Upper lobe of left lung (tissue), 6 donors: Measurements from ENCODE around the gene MKRN1. TPM values are rescaled to one million over a fixed set of nuclear protein-coding genes. Genes with fewer than 3 reads are reported as not detected.
A peak's percentile ranks its signal among the peaks of the same experiment; 100 is the strongest.

Experiments used
- ATAC-seq, 2 donors: fragments of 200-7000 bp; cut with Tn5 transposase; one replicate each; pipeline ENCODE4 v1.9.1; 2022; ENCODE audit warnings: mild to moderate bottlenecking in 2 of 2, moderate library complexity in 2 of 2; ENCODE audit not compliant: low FRiP score in 2 of 2
- DNase-seq, 2 donors: peaks; one replicate each; pipeline ENCODE4 v3.0.0-alpha.2; 2019 to 2020
- H3K27ac ChIP-seq, 4 donors: fragments of 200-600 bp; sonication (generic); one replicate each; pipeline ENCODE4 v1.5.1; 2016 to 2019
- H3K27me3 ChIP-seq, 4 donors: fragments of 200-600 bp; sonication (generic); one replicate each; pipeline ENCODE4 v1.5.1; 2017 to 2019
- H3K36me3 ChIP-seq, 4 donors: fragments of 200-600 bp; sonication (generic); one replicate each; pipeline ENCODE4 v1.5.1; 2016 to 2019
- H3K4me1 ChIP-seq, 4 donors: fragments of 200-600 bp; sonication (generic); one replicate each; pipeline ENCODE4 v1.5.1; 2018 to 2019
- H3K4me3 ChIP-seq, 4 donors: fragments of 200-600 bp; sonication (generic); one replicate each; pipeline ENCODE4 v1.5.1; 2017 to 2019; ENCODE audit warnings: mild to moderate bottlenecking in 2 of 4, moderate library complexity in 1 of 4
- H3K9me3 ChIP-seq, 4 donors: fragments of 200-600 bp; sonication (generic); one replicate each; pipeline ENCODE4 v1.5.1; 2018 to 2019
- CTCF ChIP-seq, 6 experiments: fragments of 450-650 bp in 4 of 6; fragments of 200-600 bp in 2 of 6; sonication (generic) in 2 of 6; IDR thresholded peaks; one replicate each; pipeline ENCODE4 v1.5.1; 2016 to 2019; ENCODE audit warnings: antibody characterized with exemption in 6 of 6
- EP300 ChIP-seq, 4 donors: sonication (generic); formaldehyde crosslinking; IDR thresholded peaks; one replicate each; pipeline ENCODE4 v1.5.1; 2017; ENCODE audit warnings: antibody characterized with exemption in 4 of 4, control low read depth in 2 of 4
- POLR2A ChIP-seq, 4 donors: fragments of 450-650 bp; IDR thresholded peaks; one replicate each; pipeline ENCODE4 v1.5.1; 2016 to 2017; ENCODE audit warnings: antibody characterized with exemption in 4 of 4, mild to moderate bottlenecking in 2 of 4
- POLR2AphosphoS5 ChIP-seq, 2 donors: sonication (generic); formaldehyde crosslinking; IDR thresholded peaks; one replicate each; pipeline ENCODE4 v1.5.1; 2017; ENCODE audit warnings: antibody characterized with exemption in 2 of 2
- WGBS, 2 donors: methylation state at CpG; one replicate each; pipeline ENCODE4 v1.1.5; 2017 to 2018; 5-methylcytosine and 5-hydroxymethylcytosine counted together
- total RNA-seq, 6 donors: library from RNA; depleted of rRNA in 4 of 6; stranded (reverse); fragments of >200 nt in 4 of 6; gene quantifications; one replicate each; pipeline versions ENCODE4 v1.1.0 to v1.2.1, GENCODE V29; 2016 to 2021
- donor health status: DM: no; HTN: no; CAD: no; lungs with moderate emphysema.
- donor health status: DM: no; HTN: yes; CAD: no; lungs with severe emphysema.

MKRN1 gene
- total RNA-seq, 6 donors from 2014 or later, result 64.9 to 123 (median 97.9) TPM

- no peak for ATAC-seq
- H3K9me3 ChIP-seq, result no peaks in the 10 kb centered on the region
- H3K4me3 ChIP-seq, result no peak overlapping the region
- TF ChIP-seq CTCF (IDR thresholded peaks at IDR 0.05) (no peak), POLR2AphosphoS5 (IDR thresholded peaks at IDR 0.05) (no peak), EP300 (IDR thresholded peaks at IDR 0.05) (no peak), POLR2A (IDR thresholded peaks at IDR 0.05) (no peak)
- H3K27ac ChIP-seq, result no peak overlapping the region
- no peaks in the 10 kb centered on the region for H3K27me3 ChIP-seq
- no peak for DNase-seq
- H3K36me3 ChIP-seq, result no peaks in the 10 kb centered on the region
- 82 to 87% methylated on average over 2 to 3 of the region's 3 CpGs for WGBS, 2 donors
- H3K4me1 ChIP-seq, result peaks cover 0 to 5% (median 0%) of the 10 kb centered on the region in 4 donors
Observed at GRCh38 chr7:140521421-140521820, 42.1 kb upstream of the MKRN1 start.

- Histone ChIP-seq H3K36me3 (no peaks in the 10 kb centered on the region), H3K4me3 (no peak overlapping the region), H3K27ac (peak overlapping the region in 1 of 4 donors; percentile 53), H3K9me3 (no peaks in the 10 kb centered on the region), H3K27me3 (no peaks in the 10 kb centered on the region), H3K4me1 (peaks cover 0 to 5% (median 0%) of the 10 kb centered on the region in 4 donors)
- ATAC-seq (no peak), DNase-seq (no peak)
- TF ChIP-seq POLR2A (IDR thresholded peaks at IDR 0.05), result no peak
- no peak for TF ChIP-seq CTCF (IDR thresholded peaks at IDR 0.05)
- no peak for TF ChIP-seq EP300 (IDR thresholded peaks at IDR 0.05)
- no peak for TF ChIP-seq POLR2AphosphoS5 (IDR thresholded peaks at IDR 0.05)
- 73% methylated on average over 7 of the region's 7 CpGs for WGBS, 2 donors
Observed at GRCh38 chr7:140519007-140519399, 39.7 kb upstream of the MKRN1 start.

GRCh38 chr7:140518370-140519006 is 39.2 kb upstream of the MKRN1 start:
- TF ChIP-seq EP300 (IDR thresholded peaks at IDR 0.05) (no peak), POLR2AphosphoS5 (IDR thresholded peaks at IDR 0.05) (no peak), CTCF (IDR thresholded peaks at IDR 0.05) (no peak), POLR2A (IDR thresholded peaks at IDR 0.05) (no peak)
- Histone ChIP-seq H3K36me3 (no peaks in the 10 kb centered on the region), H3K4me1 (peaks cover 0 to 5% (median 0%) of the 10 kb centered on the region in 4 donors), H3K9me3 (no peaks in the 10 kb centered on the region), H3K27me3 (no peaks in the 10 kb centered on the region), H3K27ac (peak overlapping the region in 2 of 4 donors; percentile 4 to 53), H3K4me3 (no peak overlapping the region)
- DNase-seq (no peak), ATAC-seq (peak in 1 of 2 donors; percentile 2)
- WGBS, 2 donors, result 80 to 81% methylated on average over 15 of the region's 15 CpGs

GRCh38 chr7:140517546-140518369 is 38.5 kb upstream of the MKRN1 start:
- Histone ChIP-seq H3K27me3 (no peaks in the 10 kb centered on the region), H3K4me3 (no peak overlapping the region), H3K9me3 (no peaks in the 10 kb centered on the region), H3K4me1 (peaks cover 0 to 5% (median 0%) of the 10 kb centered on the region in 4 donors), H3K27ac (no peak overlapping the region), H3K36me3 (no peaks in the 10 kb centered on the region)
- TF ChIP-seq CTCF (IDR thresholded peaks at IDR 0.05), result peak; percentile 80 to 90 (median 84)
- TF ChIP-seq POLR2A (IDR thresholded peaks at IDR 0.05), result no peak
- peak in 1 of 2 donors; percentile 29 for TF ChIP-seq POLR2AphosphoS5 (IDR thresholded peaks at IDR 0.05)
- DNase-seq, result peak in 1 of 2 donors; percentile 82
- WGBS, 2 donors, result 55 to 57% methylated on average over 31 of the region's 31 CpGs
- peak; percentile 90 to 94 for ATAC-seq
